Activated CD8-positive, alpha-beta memory T cell treated with anti-CD3 and anti-CD28 coated beads, Interleukin-2, amount 50 U/mL, for 24 hours (primary cell): ENCODE measurements around the gene CD59.
"Not testable (repeated sequence)": the region's sequence is repeated elsewhere in the genome, so short reads cannot be mapped to it uniquely, and the experiment has no call there.

Experiments
- DNase-seq: peaks from one replicate; pipeline ENCODE4 v3.0.0-alpha.2; 2020; ENCODE audit errors: extremely low read depth

Gene CD59

DNA sequence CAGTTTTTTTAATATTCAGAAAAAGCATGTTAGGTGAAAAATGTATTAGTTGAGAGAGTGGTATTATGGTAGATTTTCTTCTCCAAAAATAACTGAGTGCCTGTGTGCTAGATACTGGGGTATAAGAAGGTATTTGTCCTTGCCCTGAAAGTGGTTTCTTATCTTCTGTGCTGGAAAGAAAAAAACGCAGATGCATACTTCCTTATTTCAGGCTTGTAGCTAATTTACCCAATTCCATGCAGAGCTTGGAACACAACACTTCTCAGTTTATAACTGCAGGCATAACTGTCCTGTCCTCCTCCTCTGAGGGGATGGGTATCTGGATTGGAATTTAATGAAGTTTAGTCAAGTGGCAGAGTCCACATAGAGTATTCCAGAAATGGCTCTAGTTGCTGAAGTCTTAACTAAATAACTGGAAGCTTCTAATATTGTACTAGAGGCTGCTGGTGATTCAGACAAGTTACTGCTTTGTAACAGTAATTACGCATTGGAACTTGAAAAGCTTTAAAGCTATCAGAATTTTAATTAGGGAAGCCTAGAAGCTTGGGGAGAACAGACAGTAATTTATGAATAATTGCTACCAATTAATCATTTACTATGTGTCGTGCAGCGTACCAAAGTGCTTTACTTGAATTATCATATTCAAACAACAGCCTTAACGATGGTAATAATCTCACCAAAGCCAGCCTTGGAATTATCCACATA lies 22.9 kb downstream of the CD59 start:
- no peak for DNase-seq

DNA sequence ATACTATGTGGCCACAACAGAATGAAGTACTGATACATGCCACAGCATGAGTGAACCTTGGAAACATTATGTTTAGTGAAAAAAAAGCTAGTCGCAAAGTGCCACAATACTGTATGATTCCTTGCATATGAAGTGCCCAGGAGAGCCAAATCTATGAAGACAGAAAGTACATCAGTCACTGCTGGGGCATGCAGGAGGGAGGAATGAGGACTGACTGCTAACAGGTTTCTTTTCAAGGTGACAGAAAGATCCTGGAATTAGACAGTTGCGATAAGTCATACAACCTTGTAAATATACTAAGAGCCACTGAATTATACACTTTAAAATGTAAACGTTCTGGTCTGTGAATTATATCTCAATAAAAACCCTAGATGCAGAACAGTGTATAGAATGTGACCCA lies 23.8 kb downstream of the CD59 start:
- DNase-seq = no peak

DNA sequence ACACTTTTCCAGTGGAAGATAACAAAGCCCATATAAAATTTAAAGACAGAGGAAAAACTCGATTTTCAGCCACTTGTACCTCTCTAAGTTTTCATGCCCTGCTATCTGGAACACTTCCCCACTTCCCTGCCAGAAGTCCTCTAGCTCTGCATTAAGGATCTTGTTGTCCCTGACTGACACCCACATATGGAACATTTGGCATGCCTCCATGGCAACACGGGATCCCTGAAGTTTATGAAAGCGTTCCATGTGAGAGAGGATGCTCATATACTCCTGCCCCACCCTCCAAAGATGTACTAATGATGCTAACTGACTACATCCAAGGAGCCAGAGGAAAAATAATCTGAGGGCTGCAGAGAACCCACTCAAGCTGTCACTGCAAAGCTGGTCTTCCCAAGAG lies 26.8 kb downstream of the CD59 start:
- no peak for DNase-seq

DNA sequence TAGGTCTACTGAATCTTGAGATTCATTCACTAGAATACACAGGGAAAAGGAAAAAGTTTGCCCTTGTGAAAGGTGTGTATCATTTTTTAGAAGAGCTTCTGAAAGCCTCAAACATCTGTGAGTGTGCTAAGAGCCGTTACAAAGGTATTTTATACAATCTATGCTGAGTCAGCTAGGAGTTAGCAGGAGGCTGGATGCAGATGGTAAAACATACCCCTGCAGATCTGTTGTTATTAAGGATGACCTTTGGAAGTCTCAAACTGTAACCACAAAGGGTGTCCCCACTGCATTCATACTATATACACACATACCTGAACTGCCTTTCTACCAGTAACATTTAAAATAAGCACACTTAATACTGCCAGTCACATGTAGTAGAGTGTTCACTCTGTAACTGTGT lies 27.2 kb downstream of the CD59 start:
- DNase-seq = no peak

DNA sequence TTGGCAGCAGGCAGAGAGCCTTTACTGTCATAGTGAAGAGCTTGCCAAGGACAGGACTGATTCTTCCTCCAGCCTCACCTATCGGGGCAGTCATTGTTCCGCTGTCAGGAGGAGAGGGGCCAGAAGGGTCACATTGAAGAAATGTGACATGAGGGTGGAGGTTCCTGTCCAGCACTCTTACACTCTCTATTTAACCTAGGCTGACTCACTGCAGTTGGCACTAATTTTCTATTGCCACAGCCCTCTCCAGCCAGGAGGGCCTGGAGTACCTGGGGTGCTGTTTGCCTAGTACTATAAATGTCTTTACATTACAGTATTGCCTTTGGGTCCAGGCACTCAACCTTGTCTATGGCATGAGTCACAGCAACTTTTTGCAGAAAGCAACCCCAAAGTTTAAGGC lies 28.4 kb downstream of the CD59 start:
- not testable (repeated sequence) for DNase-seq

DNA sequence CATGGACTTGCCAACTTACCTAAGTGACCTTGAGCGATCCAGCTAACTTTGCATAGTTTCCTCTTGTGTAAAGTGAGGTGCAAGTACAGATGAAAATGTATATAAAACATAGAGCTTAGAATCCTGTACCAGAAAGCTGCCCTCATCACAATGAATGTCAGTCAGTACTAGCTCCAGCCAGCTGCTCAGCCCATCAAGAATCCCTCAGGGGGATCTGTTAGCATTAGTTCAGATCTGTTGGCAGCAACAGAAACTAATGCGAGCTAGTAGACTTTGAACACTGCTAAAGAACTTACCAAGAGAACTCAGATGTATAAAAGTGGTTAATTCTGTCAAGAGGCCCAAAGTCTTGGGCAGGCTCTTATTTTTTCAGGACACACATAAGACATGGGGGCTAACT lies 29.3 kb downstream of the CD59 start:
- DNase-seq = no peak

DNA sequence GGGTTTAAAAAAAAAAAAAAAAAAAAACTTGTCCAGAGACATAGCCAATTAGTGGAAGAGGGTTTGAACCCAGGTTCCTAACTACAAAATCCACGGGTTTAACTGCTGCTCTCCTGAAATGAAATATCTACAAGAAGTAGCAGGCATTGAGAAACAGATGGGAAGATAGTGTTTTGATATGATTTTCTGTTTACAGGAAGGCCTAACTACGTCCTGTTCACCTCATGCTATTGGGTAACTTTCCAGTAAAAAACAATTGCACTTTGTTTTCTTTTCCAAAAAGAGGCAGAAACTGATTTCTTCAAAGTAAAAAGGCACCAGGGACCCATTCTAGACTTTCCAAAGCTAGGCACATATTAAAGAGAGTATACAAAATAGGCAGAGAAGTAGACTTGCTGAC lies 29.7 kb downstream of the CD59 start:
- DNase-seq = no peak

DNA sequence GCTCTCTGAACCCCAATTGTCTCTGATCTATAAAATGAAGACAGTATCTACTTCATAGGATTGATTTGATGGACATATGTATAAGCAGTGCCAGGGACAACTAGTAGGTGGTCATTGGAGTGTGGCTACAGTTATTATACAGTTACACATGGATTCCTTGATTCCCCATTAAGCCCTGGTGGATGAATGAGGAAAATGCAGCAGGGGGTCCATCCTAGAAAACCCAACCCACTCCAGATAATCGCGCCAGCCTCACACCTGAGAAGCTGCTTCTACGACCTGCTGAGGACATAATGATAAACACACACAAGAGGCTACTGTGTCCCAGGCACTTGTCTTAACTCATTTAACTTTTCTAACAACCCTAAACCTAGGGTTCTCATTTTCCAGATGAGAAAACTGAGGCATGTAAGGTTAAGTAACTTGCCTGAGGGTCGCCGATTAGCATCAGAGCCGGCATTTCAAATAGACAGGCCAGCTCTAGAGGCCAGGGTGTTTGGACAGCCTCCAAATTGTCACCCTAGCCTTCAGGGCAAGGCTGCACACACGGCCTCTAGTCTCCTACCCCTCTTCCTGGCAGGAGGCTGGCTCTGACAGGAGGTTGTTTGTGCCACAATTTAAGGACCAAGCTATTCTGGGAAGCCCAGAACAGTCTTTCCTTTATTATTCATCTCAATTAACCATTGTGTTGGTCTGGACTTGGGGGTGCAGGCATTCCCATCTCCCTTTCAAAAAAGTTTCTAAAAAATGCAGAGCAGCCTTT lies 31.8 kb downstream of the CD59 start:
- no peak for DNase-seq

DNA sequence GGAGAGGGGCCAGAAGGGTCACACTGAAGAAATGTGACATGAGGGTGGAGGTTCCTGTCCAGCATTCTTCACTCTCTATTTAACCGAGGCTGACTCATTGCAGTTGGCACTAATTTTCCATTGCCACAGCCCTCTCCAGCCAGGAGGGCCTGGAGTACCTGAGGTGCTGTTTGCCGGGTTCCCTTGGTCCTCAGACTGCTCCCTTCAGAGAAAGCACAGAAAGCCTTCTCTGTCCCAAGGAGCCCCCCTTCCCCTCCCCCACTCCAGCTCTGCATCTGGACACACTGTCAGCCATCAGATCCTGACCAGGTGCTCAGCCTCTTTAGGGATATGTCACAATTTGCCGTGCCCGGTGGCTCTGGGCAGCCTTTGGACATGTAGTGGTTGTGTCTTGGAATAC lies 32.4 kb downstream of the CD59 start:
- DNase-seq = no peak

DNA sequence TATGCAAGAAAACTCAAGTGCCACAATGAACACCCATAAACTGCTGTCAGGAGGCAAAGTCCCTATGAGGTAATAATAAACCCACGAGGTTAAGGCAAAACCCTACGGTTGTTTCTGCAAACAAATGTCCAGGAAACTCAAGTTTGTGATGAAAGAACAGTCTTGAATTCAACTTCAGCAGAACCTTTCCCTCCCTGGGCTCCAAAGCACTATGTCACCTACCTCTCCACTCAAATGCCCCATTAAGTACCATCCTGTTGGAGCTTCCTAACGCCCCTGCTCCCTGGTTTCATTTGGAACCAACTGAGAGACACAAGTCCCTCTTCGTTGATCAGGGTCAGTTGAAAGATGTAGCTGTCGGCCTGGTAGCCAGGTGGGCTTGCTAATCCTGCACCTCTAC lies 33.0 kb downstream of the CD59 start:
- DNase-seq = no peak

DNA sequence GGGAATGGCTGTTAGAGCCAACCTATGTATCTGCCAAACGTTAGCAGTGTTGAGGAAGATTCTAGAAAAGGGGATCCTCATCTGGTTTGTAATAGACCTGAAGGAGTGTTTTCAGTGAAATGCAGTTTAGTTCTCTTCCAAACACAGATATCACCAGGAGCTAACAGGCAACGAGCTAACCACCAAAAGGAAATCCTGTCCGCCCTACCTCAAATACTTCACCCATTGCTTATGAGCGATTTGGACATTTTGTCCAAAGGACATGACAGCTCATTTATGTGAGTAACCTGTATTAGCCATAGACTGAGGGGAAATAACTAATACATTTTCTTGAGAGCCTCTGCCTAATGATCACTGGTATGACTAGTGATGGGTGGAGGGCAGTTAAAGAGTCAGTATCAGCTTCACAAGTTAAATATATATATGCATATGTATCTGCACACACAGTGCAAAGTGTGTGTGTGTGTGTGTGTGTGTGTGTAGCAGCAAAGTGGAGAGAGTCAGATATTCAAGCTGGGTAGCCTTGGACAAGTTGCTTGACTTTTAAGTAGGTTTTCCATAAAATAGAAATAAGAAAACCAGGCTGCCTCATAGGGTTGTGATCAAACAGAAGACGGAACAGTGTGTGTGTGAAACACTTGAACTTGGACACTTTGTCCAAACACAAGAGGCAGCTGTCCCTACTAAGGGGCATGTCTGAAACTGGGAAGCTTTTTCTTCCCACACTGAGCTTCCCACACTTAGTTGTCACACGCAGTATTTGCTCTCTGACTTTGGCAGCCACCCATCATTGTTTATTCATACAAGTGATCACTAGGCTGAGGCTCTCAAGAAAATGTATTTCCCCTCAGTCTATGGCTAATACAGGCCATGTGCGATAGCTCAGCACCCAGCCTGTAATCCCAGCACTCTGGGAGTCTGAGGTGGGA lies 34.7 kb downstream of the CD59 start:
- DNase-seq = no peak

DNA sequence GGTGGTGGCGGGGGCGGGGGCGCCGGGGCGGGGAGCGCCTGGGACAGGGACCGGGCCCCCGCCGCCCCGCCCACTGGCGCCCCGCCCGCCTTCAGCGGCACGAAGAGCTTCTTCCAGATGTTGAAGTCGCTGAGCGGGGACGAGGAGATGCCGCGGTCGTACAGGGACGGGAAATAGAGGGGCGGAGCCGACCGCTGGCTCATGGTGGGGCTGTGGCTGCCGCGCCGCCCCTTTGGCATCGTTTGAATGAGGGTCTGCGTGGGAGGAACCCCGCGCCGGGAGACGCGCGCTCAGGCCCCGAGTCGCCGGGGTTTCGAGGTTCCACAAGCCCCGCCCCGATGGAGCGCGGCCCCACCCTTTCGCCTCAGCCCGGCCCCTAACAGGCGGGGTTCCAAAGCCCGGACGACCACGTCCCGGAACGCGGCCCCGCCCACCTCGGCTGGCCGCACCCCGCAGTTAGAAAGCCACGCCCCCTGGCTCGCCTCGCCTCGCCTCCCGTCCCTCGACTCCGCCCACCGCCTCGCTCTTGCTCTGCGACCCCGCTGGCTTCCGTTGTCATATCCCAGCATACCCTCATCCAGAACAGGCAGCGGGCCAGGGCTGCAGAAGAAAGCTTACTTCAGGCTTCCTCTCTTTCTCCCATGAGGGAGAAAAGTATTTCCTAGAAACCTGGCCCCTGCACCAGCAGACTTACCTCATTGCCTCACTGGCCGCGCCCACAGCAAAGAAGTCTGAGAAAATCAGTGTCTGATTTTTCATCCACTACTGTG lies 35.5 kb downstream of the CD59 start, which contains the start of gene C11orf91:
TSS of gene C11orf91 (minus strand) at position 325 of the 770 bp plus-strand sequence. CDS start at position 239, 86 bp downstream.
- DNase-seq = peak; percentile 78

DNA sequence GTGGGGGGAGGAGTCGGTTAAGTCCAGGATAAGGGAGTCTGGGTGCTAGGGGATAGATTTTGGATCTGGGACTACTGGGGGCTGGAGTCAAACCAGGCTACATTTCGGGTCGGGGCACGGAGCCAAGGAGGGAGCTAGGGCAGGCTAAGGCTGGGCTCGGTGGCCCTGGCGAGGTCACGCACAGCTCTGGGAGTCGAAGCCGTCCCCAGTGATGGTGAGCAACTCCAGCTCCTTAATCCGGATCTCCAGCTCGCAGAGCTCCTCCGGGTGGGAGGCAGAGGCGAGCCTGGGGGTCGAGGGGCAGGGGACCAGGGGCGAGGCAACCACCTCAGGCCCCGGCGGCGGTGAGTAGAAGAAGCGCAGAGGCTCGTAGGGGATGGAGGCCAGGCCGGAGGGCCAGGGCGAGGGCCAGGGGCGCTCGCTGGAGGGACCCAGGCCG lies 36.1 kb downstream of the CD59 start:
- no peak for DNase-seq

DNA sequence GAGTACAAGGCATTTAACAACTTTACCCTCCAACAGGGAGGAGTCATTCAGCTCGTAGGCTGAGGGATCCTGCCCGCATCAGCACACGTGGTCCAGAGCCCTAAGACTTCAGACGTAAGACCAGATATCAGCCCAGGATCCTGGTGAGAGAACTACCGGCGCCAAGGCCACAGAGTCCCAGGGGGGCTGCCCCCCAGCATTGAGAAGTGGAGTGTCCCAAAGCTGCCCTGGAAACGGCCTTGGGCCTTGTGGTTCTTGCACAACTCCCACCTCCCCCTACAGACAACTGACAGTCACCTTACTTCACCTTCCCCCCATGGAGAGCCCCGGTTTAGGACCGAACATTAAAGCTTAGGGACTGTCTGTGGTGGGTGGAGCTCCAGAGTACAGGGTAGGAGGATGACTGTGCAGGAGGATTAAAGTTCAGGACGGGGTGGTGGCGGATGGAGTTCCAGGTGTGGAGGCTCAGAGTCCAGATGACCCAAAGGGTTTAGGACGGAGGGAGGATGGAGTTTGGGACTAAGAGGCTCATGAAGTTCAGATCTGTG lies 36.6 kb downstream of the CD59 start:
- no peak for DNase-seq

DNA sequence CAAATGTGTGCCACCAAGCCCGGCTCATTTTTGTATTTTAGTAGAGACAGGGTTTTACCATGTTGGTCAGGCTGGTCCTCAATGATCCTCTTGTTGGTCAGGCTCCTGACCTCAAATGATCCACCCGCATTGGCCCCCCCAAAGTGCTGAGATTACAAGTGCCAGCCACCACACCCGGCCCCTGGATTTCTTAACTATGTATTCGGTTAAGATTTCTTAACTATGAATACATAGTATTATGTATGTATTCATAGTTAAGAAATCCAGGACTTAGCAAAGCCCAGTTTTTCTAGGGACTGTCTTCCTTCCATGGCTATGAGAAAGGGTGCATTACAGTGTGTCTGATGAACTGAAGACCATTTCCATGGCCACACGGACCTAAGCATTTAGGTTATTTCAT lies 37.3 kb downstream of the CD59 start:
- DNase-seq = no peak

DNA sequence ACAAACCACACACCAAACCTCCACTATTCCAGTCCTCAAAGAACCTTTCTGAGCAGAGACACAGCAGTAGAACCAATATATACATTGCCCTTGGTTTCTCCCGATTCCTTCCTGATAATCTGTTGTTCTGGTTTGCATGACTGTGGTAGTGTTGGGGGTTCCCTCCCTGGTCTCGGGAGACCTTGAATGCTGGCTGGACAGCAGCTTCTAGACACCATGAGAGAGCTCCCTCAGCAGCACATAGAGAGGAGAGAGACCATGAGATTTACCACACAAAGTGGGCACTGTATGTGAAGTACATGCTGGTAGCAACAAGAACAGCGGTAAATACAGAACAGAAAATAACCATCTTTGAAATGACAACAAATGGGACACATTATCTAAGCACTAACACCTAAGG lies 38.2 kb downstream of the CD59 start:
- no peak for DNase-seq

DNA sequence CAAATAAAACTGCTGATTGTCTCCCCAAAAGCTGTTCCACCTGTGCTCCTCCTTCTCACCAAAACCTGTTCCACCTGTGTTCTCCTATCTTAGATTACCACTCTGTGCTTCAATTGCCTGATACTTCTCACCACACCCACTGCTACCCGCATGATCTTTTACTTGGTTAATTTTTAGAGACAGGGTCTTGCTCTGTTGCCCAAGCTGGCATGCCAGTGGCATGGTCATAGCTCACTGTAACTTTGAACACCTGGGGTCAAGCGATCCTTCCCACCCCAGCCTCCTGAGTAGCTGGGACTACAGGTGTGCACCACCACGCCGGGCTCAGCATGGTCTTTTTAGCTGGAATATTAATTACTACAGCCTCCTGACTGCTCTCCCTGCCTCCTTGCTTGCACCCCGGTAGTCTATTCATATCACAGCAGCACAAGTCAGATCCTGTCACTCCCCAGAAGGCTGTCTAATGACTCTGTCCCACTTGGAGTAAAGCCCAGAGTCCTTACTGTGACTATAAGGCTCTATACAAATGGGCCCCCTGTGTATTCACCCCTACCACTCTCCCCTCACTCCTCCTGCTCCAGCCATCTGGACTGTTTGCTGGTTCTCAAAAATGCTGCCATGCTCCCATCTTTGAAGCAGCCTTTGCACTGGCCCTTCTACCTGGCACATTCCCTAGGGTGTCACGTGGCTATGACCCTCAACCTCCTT lies 39.1 kb downstream of the CD59 start:
- DNase-seq = no peak

DNA sequence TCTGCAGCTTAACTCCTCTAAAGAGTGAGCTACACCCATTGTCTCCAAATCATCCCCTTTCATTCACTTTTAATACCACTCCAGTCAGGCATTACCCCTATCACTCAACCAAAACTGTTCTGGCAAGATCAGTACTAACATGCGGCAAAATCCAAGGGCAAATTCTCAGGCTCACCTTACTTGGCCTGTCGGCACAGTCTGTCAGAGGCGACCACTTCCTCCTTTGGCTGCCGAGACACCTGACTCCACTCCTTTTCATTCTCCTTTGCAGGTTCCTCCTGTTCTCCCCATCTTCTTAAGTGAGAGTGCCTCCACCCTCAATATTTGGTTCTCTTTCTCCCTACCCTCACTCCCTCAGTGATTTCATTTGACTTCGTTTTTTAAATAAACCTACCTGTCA lies 39.8 kb downstream of the CD59 start:
- DNase-seq = no peak

DNA sequence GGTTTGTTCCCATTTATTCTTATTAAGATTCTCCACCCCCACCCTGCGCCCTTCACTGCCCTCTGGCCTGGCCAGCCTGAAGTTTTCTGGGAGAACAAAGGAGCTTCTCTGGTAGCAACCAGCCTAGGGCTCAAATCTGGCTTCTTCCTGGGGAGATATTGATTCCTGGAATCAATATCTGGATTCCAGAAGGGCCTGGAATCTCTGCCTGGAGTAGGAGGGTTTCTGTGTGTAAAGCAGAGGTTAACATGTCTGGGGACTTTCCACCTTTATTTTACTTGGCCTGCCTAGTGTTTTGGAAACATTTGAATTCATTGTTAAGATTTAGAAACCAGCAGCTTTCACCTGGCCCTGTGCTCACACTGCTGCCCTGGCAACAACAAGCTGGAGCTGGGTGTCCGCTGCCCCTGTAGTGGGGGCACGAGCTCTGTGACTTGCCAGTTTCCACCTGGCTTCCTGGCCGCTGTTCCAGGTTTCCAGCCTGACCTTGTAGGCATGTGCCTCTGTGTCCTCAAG lies 41.1 kb downstream of the CD59 start:
- no peak for DNase-seq

DNA sequence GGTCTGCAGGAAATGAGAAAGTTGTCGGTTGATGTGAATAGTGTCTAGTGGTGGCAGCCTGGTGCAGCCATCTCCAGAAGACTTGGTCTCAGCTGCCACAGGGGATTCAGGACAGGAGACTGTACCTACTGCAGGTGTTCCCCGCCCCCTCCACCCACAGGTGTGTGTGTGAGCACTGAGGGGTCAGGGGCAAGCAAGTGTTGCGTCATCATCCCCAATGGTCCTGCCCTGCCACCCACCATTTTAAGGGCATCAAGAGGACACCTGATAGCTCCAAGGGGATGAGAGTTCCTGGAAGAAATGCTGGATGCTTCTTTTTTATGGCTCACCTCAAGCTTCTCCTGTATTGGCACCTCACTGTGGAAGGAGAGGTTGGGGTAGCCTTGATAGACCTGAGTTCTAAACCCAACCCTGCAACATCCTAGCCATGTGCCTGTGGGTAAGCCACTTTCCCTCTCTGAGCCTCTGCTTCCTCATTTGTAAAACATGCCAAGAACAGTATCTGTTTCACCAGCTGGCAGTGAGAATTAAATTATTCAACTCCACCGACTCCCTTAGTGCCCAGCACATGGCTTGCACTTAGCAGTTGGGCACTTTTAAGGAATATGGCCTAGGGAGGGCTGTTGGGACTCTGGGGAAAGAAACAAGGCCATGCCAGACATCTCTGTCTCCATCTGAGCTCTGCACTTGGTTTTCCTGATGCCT lies 41.7 kb downstream of the CD59 start:
- DNase-seq = no peak
